ENCODE data around the gene RNF19B.

The RNF19B gene, protein sequence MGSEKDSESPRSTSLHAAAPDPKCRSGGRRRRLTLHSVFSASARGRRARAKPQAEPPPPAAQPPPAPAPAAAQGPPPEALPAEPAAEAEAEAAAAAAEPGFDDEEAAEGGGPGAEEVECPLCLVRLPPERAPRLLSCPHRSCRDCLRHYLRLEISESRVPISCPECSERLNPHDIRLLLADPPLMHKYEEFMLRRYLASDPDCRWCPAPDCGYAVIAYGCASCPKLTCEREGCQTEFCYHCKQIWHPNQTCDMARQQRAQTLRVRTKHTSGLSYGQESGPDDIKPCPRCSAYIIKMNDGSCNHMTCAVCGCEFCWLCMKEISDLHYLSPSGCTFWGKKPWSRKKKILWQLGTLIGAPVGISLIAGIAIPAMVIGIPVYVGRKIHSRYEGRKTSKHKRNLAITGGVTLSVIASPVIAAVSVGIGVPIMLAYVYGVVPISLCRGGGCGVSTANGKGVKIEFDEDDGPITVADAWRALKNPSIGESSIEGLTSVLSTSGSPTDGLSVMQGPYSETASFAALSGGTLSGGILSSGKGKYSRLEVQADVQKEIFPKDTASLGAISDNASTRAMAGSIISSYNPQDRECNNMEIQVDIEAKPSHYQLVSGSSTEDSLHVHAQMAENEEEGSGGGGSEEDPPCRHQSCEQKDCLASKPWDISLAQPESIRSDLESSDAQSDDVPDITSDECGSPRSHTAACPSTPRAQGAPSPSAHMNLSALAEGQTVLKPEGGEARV

GRCh38 chr1:32964461-32965250 is at the start of gene RNF19B:
TSS of gene RNF19B (minus strand) at chr1:32964809. CDS start at chr1:32964685, 124 bp downstream.
- H3K9ac ChIP-seq (ENCODE audit: low read length in 5 of 5): peak within 1 kb of the TSS in 4 of 5 donors; percentile 72 to 87 (median 78)
- peak within 1 kb of the TSS; percentile 69 for H3K27ac ChIP-seq (ENCODE audit: low read depth, low read length)

GRCh38 chr1:33013791-33014190 is 49.2 kb upstream of the RNF19B start:
- no peak overlapping the region for H3K4me3 ChIP-seq (ENCODE audit: low read depth in 1 of 5, low read length in 5 of 5)
- no peaks in the 10 kb centered on the region for H3K9me3 ChIP-seq (ENCODE audit: control insufficient read depth in 5 of 5, low read length in 5 of 5)
- no peak overlapping the region for H3K9ac ChIP-seq (ENCODE audit: low read length in 5 of 5)
- peaks cover 10 to 51% (median 47%) of the 10 kb centered on the region in 5 donors for H3K36me3 ChIP-seq (ENCODE audit: control insufficient read depth in 5 of 5, insufficient read depth in 5 of 5, low read length in 5 of 5)
- H3K27ac ChIP-seq (ENCODE audit: low read depth, low read length): no peak overlapping the region
- H3K4me1 ChIP-seq (ENCODE audit: control insufficient read depth in 5 of 5, insufficient read depth in 5 of 5, low read length in 5 of 5): peaks cover 6 to 41% (median 34%) of the 10 kb centered on the region in 5 donors
- no peaks in the 10 kb centered on the region for H3K27me3 ChIP-seq (ENCODE audit: control insufficient read depth in 5 of 5, insufficient read depth in 4 of 5, low read length in 5 of 5)

More at GRCh38 chr1:32964461-32965250, at the start of gene RNF19B:
- Histone ChIP-seq H3K27me3 (ENCODE audit: control insufficient read depth in 5 of 5, insufficient read depth in 4 of 5, low read length in 5 of 5) (no peaks in the 10 kb centered on the region), H3K4me1 (ENCODE audit: control insufficient read depth in 5 of 5, insufficient read depth in 5 of 5, low read length in 5 of 5) (peaks cover 2 to 35% (median 32%) of the 10 kb centered on the region in 5 donors), H3K4me3 (ENCODE audit: low read depth in 1 of 5, low read length in 5 of 5) (peak within 1 kb of the TSS; percentile 64 to 97 (median 91)), H3K36me3 (ENCODE audit: control insufficient read depth in 5 of 5, insufficient read depth in 5 of 5, low read length in 5 of 5) (no peaks in the 10 kb centered on the region), H3K9me3 (ENCODE audit: control insufficient read depth in 5 of 5, low read length in 5 of 5) (no peaks in the 10 kb centered on the region)

- H3K9ac ChIP-seq (ENCODE audit: low read length in 5 of 5): peak overlapping the region in 2 of 5 donors; percentile 9 to 61
- H3K4me3 ChIP-seq (ENCODE audit: low read depth in 1 of 5, low read length in 5 of 5): no peak overlapping the region
- H3K4me1 ChIP-seq (ENCODE audit: control insufficient read depth in 5 of 5, insufficient read depth in 5 of 5, low read length in 5 of 5): peaks cover 6 to 42% (median 37%) of the 10 kb centered on the region in 5 donors
- no peaks in the 10 kb centered on the region for H3K27me3 ChIP-seq (ENCODE audit: control insufficient read depth in 5 of 5, insufficient read depth in 4 of 5, low read length in 5 of 5)
- H3K36me3 ChIP-seq (ENCODE audit: control insufficient read depth in 5 of 5, insufficient read depth in 5 of 5, low read length in 5 of 5): peaks cover 9 to 48% (median 44%) of the 10 kb centered on the region in 5 donors
- H3K9me3 ChIP-seq (ENCODE audit: control insufficient read depth in 5 of 5, low read length in 5 of 5): no peaks in the 10 kb centered on the region
- peak overlapping the region; percentile 77 for H3K27ac ChIP-seq (ENCODE audit: low read depth, low read length)
Measured at GRCh38 chr1:33012165-33012564, 47.6 kb upstream of the RNF19B start.

DNA sequence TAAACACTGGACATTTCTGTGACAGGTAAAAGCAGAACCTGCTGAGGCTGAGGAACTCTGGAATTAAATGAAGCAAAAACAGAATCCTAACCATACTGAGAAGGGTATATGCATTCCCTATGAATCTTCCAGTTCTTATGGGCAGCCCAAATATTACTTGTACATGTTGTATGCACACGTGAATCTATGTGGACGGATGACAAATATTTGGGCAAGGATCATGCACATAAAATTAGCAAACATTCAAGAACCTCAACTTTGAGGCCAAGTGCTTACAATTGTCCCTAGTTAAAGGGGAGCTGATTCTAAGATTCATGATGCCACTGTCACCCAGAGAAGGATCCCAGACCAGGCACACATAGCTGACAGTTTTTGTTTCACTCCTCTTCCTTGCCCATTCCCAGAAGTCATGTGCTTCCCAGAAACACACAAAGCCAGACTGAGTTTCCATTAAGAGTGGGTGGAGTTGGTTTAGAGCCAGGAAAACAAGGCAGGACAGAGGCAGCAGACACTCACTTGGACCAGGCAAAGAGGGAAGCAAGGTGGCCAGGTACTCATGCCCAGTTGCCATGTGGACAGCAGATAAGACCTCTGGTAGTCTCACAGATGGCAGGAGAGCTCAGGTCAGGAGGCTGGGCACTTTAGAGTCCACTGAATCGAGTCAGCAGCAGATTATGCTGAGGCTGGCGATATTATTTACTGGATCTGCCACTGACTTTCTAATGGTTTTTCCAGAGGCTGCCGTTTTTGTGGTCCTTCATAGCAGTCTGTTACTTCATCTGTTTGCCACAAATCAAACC is 46.5 kb upstream of the RNF19B start:
- Histone ChIP-seq H3K9ac (ENCODE audit: low read length in 5 of 5) (peak overlapping the region; percentile 9 to 61 (median 51)), H3K36me3 (ENCODE audit: control insufficient read depth in 5 of 5, insufficient read depth in 5 of 5, low read length in 5 of 5) (peaks cover 9 to 47% (median 43%) of the 10 kb centered on the region in 5 donors), H3K9me3 (ENCODE audit: control insufficient read depth in 5 of 5, low read length in 5 of 5) (no peaks in the 10 kb centered on the region), H3K4me1 (ENCODE audit: control insufficient read depth in 5 of 5, insufficient read depth in 5 of 5, low read length in 5 of 5) (peaks cover 6 to 47% (median 41%) of the 10 kb centered on the region in 5 donors), H3K27me3 (ENCODE audit: control insufficient read depth in 5 of 5, insufficient read depth in 4 of 5, low read length in 5 of 5) (no peaks in the 10 kb centered on the region), H3K4me3 (ENCODE audit: low read depth in 1 of 5, low read length in 5 of 5) (peak overlapping the region in 4 of 5 donors; percentile 11 to 32 (median 19)), H3K27ac (ENCODE audit: low read depth, low read length) (peak overlapping the region; percentile 77)

DNA sequence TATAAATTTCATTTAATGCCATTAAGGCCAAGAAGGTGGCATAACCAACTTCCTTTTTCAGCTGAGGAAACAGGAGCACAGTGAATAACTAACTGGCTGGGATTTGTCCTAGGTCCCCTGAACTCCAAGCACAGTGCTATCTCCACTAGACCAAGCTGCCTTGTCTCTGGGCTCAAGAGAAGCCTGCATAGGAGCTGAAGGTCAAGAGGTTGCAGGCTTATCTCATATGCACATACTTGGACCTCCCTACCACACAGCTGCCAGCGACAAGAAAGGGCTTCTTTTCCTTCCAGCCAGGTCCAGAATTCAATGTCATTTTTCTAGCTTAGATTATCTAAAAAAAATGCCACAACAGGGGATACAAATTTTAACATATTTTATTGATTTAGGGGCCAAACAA is 45.0 kb upstream of the RNF19B start:
- no peak overlapping the region for H3K4me3 ChIP-seq (ENCODE audit: low read depth in 1 of 5, low read length in 5 of 5)
- no peaks in the 10 kb centered on the region for H3K27me3 ChIP-seq (ENCODE audit: control insufficient read depth in 5 of 5, insufficient read depth in 4 of 5, low read length in 5 of 5)
- H3K9ac ChIP-seq (ENCODE audit: low read length in 5 of 5): no peak overlapping the region
- H3K9me3 ChIP-seq (ENCODE audit: control insufficient read depth in 5 of 5, low read length in 5 of 5): no peaks in the 10 kb centered on the region
- peak overlapping the region; percentile 77 for H3K27ac ChIP-seq (ENCODE audit: low read depth, low read length)
- H3K4me1 ChIP-seq (ENCODE audit: control insufficient read depth in 5 of 5, insufficient read depth in 5 of 5, low read length in 5 of 5): peaks cover 6 to 53% (median 43%) of the 10 kb centered on the region in 5 donors
- peaks cover 9 to 45% (median 43%) of the 10 kb centered on the region in 5 donors for H3K36me3 ChIP-seq (ENCODE audit: control insufficient read depth in 5 of 5, insufficient read depth in 5 of 5, low read length in 5 of 5)

- Histone ChIP-seq H3K4me1 (ENCODE audit: control insufficient read depth in 5 of 5, insufficient read depth in 5 of 5, low read length in 5 of 5) (peaks cover 6 to 53% (median 43%) of the 10 kb centered on the region in 5 donors), H3K27me3 (ENCODE audit: control insufficient read depth in 5 of 5, insufficient read depth in 4 of 5, low read length in 5 of 5) (no peaks in the 10 kb centered on the region), H3K36me3 (ENCODE audit: control insufficient read depth in 5 of 5, insufficient read depth in 5 of 5, low read length in 5 of 5) (peaks cover 3 to 32% (median 30%) of the 10 kb centered on the region in 5 donors), H3K4me3 (ENCODE audit: low read depth in 1 of 5, low read length in 5 of 5) (no peak overlapping the region), H3K9me3 (ENCODE audit: control insufficient read depth in 5 of 5, low read length in 5 of 5) (no peaks in the 10 kb centered on the region), H3K27ac (ENCODE audit: low read depth, low read length) (no peak overlapping the region), H3K9ac (ENCODE audit: low read length in 5 of 5) (no peak overlapping the region)
Measured at GRCh38 chr1:33008051-33008914, 43.7 kb upstream of the RNF19B start.

GRCh38 chr1:33007190-33008050 is 42.8 kb upstream of the RNF19B start:
- Histone ChIP-seq H3K9ac (ENCODE audit: low read length in 5 of 5) (no peak overlapping the region), H3K27ac (ENCODE audit: low read depth, low read length) (peak overlapping the region; percentile 13), H3K27me3 (ENCODE audit: control insufficient read depth in 5 of 5, insufficient read depth in 4 of 5, low read length in 5 of 5) (no peaks in the 10 kb centered on the region), H3K4me1 (ENCODE audit: control insufficient read depth in 5 of 5, insufficient read depth in 5 of 5, low read length in 5 of 5) (peaks cover 6 to 48% (median 38%) of the 10 kb centered on the region in 5 donors), H3K36me3 (ENCODE audit: control insufficient read depth in 5 of 5, insufficient read depth in 5 of 5, low read length in 5 of 5) (peaks cover 3 to 25% (median 21%) of the 10 kb centered on the region in 5 donors), H3K9me3 (ENCODE audit: control insufficient read depth in 5 of 5, low read length in 5 of 5) (no peaks in the 10 kb centered on the region), H3K4me3 (ENCODE audit: low read depth in 1 of 5, low read length in 5 of 5) (no peak overlapping the region)

DNA sequence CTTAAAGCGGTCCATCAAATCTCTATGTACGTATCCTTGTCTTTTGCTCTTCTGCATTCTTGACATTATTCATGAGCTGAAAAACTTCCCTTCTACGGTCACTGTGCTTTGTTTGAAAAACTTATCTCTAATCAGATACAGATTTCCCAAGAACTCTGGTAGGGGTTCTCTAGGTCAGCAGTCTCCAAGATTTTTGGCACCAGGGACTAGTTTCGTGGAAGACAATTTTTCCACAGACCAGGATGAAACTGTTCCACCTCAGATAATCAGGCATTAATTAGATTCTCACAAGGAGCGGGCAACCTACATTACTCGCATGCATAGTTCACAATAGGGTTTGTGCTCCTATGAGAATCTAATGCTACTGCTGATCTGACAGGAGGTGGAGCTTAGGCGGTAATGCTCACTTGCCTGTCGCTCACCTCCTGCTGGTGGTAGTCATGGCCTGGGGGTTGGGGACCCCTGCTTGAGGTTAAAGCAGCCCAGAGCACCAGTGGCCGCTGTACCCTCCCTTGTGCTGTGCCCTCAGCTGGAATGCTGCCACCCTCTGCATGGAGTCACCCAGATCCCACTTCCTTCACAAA is 41.3 kb upstream of the RNF19B start:
- Histone ChIP-seq H3K36me3 (ENCODE audit: control insufficient read depth in 5 of 5, insufficient read depth in 5 of 5, low read length in 5 of 5) (peaks cover 3 to 22% (median 18%) of the 10 kb centered on the region in 5 donors), H3K27ac (ENCODE audit: low read depth, low read length) (no peak overlapping the region), H3K4me3 (ENCODE audit: low read depth in 1 of 5, low read length in 5 of 5) (no peak overlapping the region), H3K4me1 (ENCODE audit: control insufficient read depth in 5 of 5, insufficient read depth in 5 of 5, low read length in 5 of 5) (peaks cover under 1 to 33% (median 23%) of the 10 kb centered on the region in 5 donors), H3K9me3 (ENCODE audit: control insufficient read depth in 5 of 5, low read length in 5 of 5) (no peaks in the 10 kb centered on the region), H3K27me3 (ENCODE audit: control insufficient read depth in 5 of 5, insufficient read depth in 4 of 5, low read length in 5 of 5) (no peaks in the 10 kb centered on the region), H3K9ac (ENCODE audit: low read length in 5 of 5) (no peak overlapping the region)
